HEK293 (cell line): Measurements from ENCODE around the gene LRRK1.

Source experiments
- CTCF ChIA-PET: fragments of 350-600 bp; formaldehyde crosslinking; extraction: SDS; loops from one replicate; lab custom pipeline; 2021; ENCODE audit warnings: antibody characterized with exemption; lab: Yijun Ruan, JAX
- POLR2A ChIA-PET: fragments of 300-600 bp; formaldehyde crosslinking; extraction: SDS; loops from one replicate; lab custom pipeline; 2020; ENCODE audit warnings: antibody characterized with exemption, inconsistent platforms; lab: Yijun Ruan, JAX
- H3K27ac ChIP-seq: fragments of 200-500 bp; sonication (Bioruptor generic); 2 replicates; pipeline ENCODE4 v1.5.1; 2014; ENCODE audit warnings: low read depth, low read length, control low read depth, inconsistent platforms; ENCODE audit errors: extremely low read depth
- H3K36me3 ChIP-seq, 2 experiments: fragments of 200-500 bp in 1 of 2; sonication (Bioruptor generic) in 1 of 2; 1 replicate in 1 of 2; 2 replicates in 1 of 2; pipeline ENCODE4 v1.5.1; 2014 to 2017; ENCODE audit warnings: inconsistent platforms in 2 of 2, low read length in 2 of 2; ENCODE audit not compliant: control insufficient read depth in 2 of 2, insufficient read depth in 1 of 2
- H3K4me1 ChIP-seq: fragments of 200-500 bp; sonication (Bioruptor generic); 2 replicates; pipeline ENCODE4 v1.5.1; 2014; ENCODE audit warnings: mild to moderate bottlenecking, low read length, inconsistent platforms; ENCODE audit not compliant: control insufficient read depth, insufficient read depth
- H3K4me3 ChIP-seq: 2 replicates; pipeline ENCODE4 v1.5.1; 2011; ENCODE audit warnings: low read depth, mild to moderate bottlenecking, control low read depth, low read length, moderate library complexity
- H3K9me3 ChIP-seq: fragments of 200-500 bp; sonication (Bioruptor generic); 2 replicates; pipeline ENCODE4 v1.5.1; 2014; ENCODE audit warnings: low read depth, low read length, inconsistent platforms; ENCODE audit not compliant: control insufficient read depth, insufficient read depth
- KLF1 ChIP-seq: fragments of 450-650 bp; formaldehyde crosslinking; IDR thresholded peaks from 2 replicates; pipeline ENCODE4 v1.5.1; 2016; ENCODE audit warnings: missing biosample characterization, missing genetic modification characterization
- KLF9 ChIP-seq: fragments of 450-650 bp; formaldehyde crosslinking; IDR thresholded peaks from 2 replicates; pipeline ENCODE4 v1.5.1; 2016; ENCODE audit warnings: missing biosample characterization, missing genetic modification characterization, low read depth
- SCRT2 ChIP-seq: fragments of 450-650 bp; formaldehyde crosslinking; IDR thresholded peaks from 2 replicates; pipeline ENCODE4 v1.5.1; 2016; ENCODE audit warnings: missing biosample characterization, missing genetic modification characterization
- ZBTB1 ChIP-seq: fragments of 450-650 bp; formaldehyde crosslinking; IDR thresholded peaks from 2 replicates; pipeline ENCODE4 v1.5.1; 2016; ENCODE audit warnings: missing biosample characterization, missing genetic modification characterization
- ZBTB17 ChIP-seq: fragments of 450-650 bp; formaldehyde crosslinking; IDR thresholded peaks from 2 replicates; pipeline ENCODE4 v1.5.1; 2016; ENCODE audit warnings: missing biosample characterization, missing genetic modification characterization
- ZBTB7A ChIP-seq: fragments of 450-650 bp; formaldehyde crosslinking; IDR thresholded peaks from 2 replicates; pipeline ENCODE4 v1.5.1; 2016; ENCODE audit warnings: low read depth, missing biosample characterization, missing genetic modification characterization
- ZBTB8A ChIP-seq: fragments of 450-650 bp; formaldehyde crosslinking; IDR thresholded peaks from 2 replicates; pipeline ENCODE4 v1.5.1; 2016; ENCODE audit warnings: missing biosample characterization, missing genetic modification characterization
- ZNF174 ChIP-seq: fragments of 450-650 bp; formaldehyde crosslinking; IDR thresholded peaks from 2 replicates; pipeline ENCODE4 v1.5.0; 2017; ENCODE audit warnings: missing biosample characterization, mild to moderate bottlenecking, missing genetic modification characterization
- ZNF175 ChIP-seq: fragments of 450-650 bp; formaldehyde crosslinking; IDR thresholded peaks from 2 replicates; pipeline ENCODE4 v1.5.1; 2016; ENCODE audit warnings: missing biosample characterization, missing genetic modification characterization
- ZNF202 ChIP-seq: fragments of 450-650 bp; formaldehyde crosslinking; IDR thresholded peaks from 2 replicates; pipeline ENCODE4 v1.5.1; 2016; ENCODE audit warnings: missing biosample characterization, missing genetic modification characterization, borderline replicate concordance
- ZNF341 ChIP-seq: fragments of 450-650 bp; formaldehyde crosslinking; IDR thresholded peaks from 2 replicates; pipeline ENCODE4; 2016; ENCODE audit warnings: low read depth, missing biosample characterization, missing genetic modification characterization
- ZNF37A ChIP-seq: fragments of 450-650 bp; IDR thresholded peaks from 2 replicates; pipeline ENCODE4 v1.5.1; 2018; ENCODE audit warnings: missing biosample characterization, missing genetic modification characterization
- ZNF530 ChIP-seq: fragments of 450-650 bp; formaldehyde crosslinking; IDR thresholded peaks from 2 replicates; pipeline ENCODE4 v1.5.1; 2016; ENCODE audit warnings: low read depth, missing biosample characterization, missing genetic modification characterization
- ZNF548 ChIP-seq: fragments of 450-650 bp; formaldehyde crosslinking; IDR thresholded peaks from 2 replicates; pipeline ENCODE4 v1.5.1; 2016; ENCODE audit warnings: missing biosample characterization, missing genetic modification characterization
- ZNF555 ChIP-seq: fragments of 450-650 bp; formaldehyde crosslinking; conservative IDR thresholded peaks from 2 replicates; pipeline ENCODE4 v1.5.1; 2017; ENCODE audit warnings: missing biosample characterization, mild to moderate bottlenecking, missing genetic modification characterization, inconsistent platforms
- ZNF596 ChIP-seq: fragments of 450-650 bp; IDR thresholded peaks from 2 replicates; pipeline ENCODE4 v1.5.0; 2018; ENCODE audit warnings: missing biosample characterization, mild to moderate bottlenecking, missing genetic modification characterization, moderate library complexity
- ZNF777 ChIP-seq: fragments of 450-650 bp; formaldehyde crosslinking; IDR thresholded peaks from 2 replicates; pipeline ENCODE4 v1.5.1; 2017; ENCODE audit warnings: missing biosample characterization, missing genetic modification characterization, borderline replicate concordance
- ZNF837 ChIP-seq: fragments of 450-650 bp; formaldehyde crosslinking; IDR thresholded peaks from 2 replicates; pipeline ENCODE4 v1.5.1; 2016; ENCODE audit warnings: missing biosample characterization, missing genetic modification characterization
- TF ChIP-seq, protein P1 (sequence below): fragments of 450-650 bp; formaldehyde crosslinking; IDR thresholded peaks from 2 replicates; pipeline ENCODE4 v1.5.1; 2016; ENCODE audit warnings: missing biosample characterization, missing genetic modification characterization, low read depth
- TF ChIP-seq, protein P2 (sequence below): fragments of 450-650 bp; formaldehyde crosslinking; IDR thresholded peaks from 2 replicates; pipeline ENCODE4 v1.5.1; 2016; ENCODE audit warnings: missing biosample characterization, missing genetic modification characterization
- TF ChIP-seq, protein P3 (sequence below): fragments of 450-650 bp; IDR thresholded peaks from 2 replicates; pipeline ENCODE4 v1.5.1; 2018; ENCODE audit warnings: missing biosample characterization, mild to moderate bottlenecking, missing genetic modification characterization
- TF ChIP-seq, protein P4 (sequence below): fragments of 450-650 bp; formaldehyde crosslinking; IDR thresholded peaks from 2 replicates; pipeline ENCODE4 v1.5.1; 2016; ENCODE audit warnings: missing biosample characterization, missing genetic modification characterization
- TF ChIP-seq, protein P5 (sequence below): fragments of 450-650 bp; formaldehyde crosslinking; IDR thresholded peaks from 2 replicates; pipeline ENCODE4 v1.5.1; 2016; ENCODE audit warnings: missing biosample characterization, missing genetic modification characterization
- TF ChIP-seq, protein P6 (sequence below): fragments of 450-650 bp; formaldehyde crosslinking; IDR thresholded peaks from 2 replicates; pipeline ENCODE4; 2016; ENCODE audit warnings: missing biosample characterization, missing genetic modification characterization

Gene LRRK1

DNA sequence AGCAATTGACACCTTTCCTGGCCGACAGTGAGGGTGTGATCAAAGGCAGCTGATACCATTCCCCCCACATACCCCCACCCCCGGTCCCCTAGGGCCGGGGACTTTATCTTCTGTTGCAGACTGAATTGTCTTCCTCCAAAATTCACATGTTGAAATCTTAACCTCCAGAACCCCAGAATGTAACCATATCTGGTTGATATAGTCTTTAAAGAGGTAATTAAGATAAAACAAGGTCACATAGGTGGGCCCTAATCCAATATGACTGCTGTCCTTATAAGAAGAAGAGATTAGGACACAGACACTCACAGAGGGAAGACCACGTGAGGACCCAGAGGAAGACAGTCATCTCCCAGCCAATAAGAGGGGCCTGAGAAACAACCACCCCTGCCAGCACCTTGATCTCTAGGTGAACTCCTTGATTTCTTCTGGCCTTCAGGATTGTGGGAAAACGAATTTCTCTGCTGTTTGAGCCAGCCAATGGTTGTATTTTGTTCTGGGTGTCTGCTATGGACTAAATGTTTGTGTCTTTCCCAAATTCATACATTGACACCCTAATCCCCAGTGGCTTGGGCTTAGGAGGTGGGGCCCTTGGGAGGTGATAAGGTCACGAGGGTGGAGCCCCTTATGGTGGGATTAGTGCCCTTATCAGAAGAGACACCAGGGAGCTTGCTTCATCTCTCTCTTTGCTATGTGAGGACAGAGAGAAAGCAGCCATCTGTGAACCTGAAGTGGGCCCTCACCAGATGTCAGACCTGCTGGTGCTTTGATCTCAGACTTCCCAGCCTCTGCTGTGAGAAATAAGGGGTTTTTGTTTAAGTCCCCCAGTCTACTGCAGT, 188.7 kb downstream of the LRRK1 start:
- no peak overlapping the region for H3K4me3 ChIP-seq
- H3K4me1 ChIP-seq, result no peaks in the 10 kb centered on the region
- ChIA-PET CTCF (no interaction called here), POLR2A (no interaction called here)
- H3K36me3 ChIP-seq, result no peaks in the 10 kb centered on the region
- TF ChIP-seq, protein P1, sequence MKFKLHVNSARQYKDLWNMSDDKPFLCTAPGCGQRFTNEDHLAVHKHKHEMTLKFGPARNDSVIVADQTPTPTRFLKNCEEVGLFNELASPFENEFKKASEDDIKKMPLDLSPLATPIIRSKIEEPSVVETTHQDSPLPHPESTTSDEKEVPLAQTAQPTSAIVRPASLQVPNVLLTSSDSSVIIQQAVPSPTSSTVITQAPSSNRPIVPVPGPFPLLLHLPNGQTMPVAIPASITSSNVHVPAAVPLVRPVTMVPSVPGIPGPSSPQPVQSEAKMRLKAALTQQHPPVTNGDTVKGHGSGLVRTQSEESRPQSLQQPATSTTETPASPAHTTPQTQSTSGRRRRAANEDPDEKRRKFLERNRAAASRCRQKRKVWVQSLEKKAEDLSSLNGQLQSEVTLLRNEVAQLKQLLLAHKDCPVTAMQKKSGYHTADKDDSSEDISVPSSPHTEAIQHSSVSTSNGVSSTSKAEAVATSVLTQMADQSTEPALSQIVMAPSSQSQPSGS (tag by site-specific recombination), result no peak
- TF ChIP-seq, protein P2, sequence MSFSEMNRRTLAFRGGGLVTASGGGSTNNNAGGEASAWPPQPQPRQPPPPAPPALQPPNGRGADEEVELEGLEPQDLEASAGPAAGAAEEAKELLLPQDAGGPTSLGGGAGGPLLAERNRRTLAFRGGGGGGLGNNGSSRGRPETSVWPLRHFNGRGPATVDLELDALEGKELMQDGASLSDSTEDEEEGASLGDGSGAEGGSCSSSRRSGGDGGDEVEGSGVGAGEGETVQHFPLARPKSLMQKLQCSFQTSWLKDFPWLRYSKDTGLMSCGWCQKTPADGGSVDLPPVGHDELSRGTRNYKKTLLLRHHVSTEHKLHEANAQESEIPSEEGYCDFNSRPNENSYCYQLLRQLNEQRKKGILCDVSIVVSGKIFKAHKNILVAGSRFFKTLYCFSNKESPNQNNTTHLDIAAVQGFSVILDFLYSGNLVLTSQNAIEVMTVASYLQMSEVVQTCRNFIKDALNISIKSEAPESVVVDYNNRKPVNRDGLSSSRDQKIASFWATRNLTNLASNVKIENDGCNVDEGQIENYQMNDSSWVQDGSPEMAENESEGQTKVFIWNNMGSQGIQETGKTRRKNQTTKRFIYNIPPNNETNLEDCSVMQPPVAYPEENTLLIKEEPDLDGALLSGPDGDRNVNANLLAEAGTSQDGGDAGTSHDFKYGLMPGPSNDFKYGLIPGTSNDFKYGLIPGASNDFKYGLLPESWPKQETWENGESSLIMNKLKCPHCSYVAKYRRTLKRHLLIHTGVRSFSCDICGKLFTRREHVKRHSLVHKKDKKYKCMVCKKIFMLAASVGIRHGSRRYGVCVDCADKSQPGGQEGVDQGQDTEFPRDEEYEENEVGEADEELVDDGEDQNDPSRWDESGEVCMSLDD (tag by site-specific recombination), result no peak
- TF ChIP-seq ZNF837 (tag by site-specific recombination) (no peak), ZBTB8A (tag by site-specific recombination) (no peak)
- H3K9me3 ChIP-seq, result no peaks in the 10 kb centered on the region
- no peak overlapping the region for H3K27ac ChIP-seq

DNA sequence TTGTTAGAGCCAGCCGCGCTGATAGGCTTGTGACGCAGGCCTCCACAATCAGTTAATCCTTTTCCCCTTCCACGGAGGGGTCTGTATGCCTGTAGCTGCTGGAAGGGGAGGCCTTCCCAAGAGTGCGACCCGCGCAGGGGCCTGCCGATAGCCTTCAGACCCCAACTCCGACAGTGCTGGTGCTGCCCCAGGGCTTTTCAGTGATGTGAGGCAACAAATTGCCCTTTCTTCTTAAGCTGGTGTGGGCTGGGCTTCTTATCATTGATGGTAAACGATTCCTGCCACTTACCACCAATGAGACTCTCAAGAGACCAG, 189.3 kb downstream of the LRRK1 start:
- no peaks in the 10 kb centered on the region for H3K9me3 ChIP-seq

DNA sequence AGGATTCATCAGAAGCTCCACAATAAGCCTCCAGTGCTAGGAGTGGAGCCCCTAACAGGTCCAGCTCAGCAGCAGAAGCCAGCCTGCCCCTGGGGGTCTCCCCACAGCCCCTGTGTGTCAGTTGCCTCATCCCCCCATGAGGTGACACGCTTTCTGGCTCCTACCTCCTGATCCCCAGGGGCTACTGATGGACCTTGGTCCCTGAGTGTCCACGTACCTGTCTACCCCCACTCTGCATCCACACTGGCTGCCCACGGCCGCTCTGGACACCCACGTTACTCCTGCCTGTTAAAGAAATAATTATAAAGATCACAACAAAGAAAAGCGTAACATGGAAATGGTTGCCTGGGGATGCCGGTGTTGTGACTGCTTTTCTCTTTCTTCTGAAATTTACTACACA, 189.6 kb downstream of the LRRK1 start:
- Histone ChIP-seq H3K27ac (no peak overlapping the region), H3K4me1 (no peaks in the 10 kb centered on the region), H3K4me3 (no peak overlapping the region), H3K36me3 (no peaks in the 10 kb centered on the region), H3K9me3 (no peaks in the 10 kb centered on the region)
- CTCF ChIA-PET, result no interaction called here
- POLR2A ChIA-PET, result no interaction called here
- TF ChIP-seq ZNF174, result no peak
- no peak for TF ChIP-seq ZNF777 (tag by site-specific recombination)
- TF ChIP-seq ZNF341 (tag by site-specific recombination), result no peak
- TF ChIP-seq KLF1 (tag by site-specific recombination), result no peak
- TF ChIP-seq ZNF548 (tag by site-specific recombination), result no peak
- no peak for TF ChIP-seq ZNF596 (tag by site-specific recombination)
- no peak for TF ChIP-seq ZNF37A (tag by site-specific recombination)
- TF ChIP-seq, protein P3, sequence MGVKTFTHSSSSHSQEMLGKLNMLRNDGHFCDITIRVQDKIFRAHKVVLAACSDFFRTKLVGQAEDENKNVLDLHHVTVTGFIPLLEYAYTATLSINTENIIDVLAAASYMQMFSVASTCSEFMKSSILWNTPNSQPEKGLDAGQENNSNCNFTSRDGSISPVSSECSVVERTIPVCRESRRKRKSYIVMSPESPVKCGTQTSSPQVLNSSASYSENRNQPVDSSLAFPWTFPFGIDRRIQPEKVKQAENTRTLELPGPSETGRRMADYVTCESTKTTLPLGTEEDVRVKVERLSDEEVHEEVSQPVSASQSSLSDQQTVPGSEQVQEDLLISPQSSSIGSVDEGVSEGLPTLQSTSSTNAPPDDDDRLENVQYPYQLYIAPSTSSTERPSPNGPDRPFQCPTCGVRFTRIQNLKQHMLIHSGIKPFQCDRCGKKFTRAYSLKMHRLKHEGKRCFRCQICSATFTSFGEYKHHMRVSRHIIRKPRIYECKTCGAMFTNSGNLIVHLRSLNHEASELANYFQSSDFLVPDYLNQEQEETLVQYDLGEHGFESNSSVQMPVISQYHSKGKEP (tag by site-specific recombination), result no peak
- TF ChIP-seq, protein P4, sequence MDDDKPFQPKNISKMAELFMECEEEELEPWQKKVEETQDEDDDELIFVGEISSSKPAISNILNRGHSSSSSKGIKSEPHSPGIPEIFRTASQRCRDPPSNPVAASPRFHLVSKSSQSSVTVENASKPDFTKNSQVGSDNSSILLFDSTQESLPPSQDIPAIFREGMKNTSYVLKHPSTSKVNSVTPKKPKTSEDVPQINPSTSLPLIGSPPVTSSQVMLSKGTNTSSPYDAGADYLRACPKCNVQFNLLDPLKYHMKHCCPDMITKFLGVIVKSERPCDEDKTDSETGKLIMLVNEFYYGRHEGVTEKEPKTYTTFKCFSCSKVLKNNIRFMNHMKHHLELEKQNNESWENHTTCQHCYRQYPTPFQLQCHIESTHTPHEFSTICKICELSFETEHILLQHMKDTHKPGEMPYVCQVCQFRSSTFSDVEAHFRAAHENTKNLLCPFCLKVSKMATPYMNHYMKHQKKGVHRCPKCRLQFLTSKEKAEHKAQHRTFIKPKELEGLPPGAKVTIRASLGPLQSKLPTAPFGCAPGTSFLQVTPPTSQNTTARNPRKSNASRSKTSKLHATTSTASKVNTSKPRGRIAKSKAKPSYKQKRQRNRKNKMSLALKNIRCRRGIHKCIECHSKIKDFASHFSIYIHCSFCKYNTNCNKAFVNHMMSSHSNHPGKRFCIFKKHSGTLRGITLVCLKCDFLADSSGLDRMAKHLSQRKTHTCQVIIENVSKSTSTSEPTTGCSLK (tag by site-specific recombination), result no peak
- TF ChIP-seq ZNF175, result no peak
- TF ChIP-seq ZBTB17 (tag by site-specific recombination), result no peak
- no peak for TF ChIP-seq KLF9
- TF ChIP-seq, protein P5, sequence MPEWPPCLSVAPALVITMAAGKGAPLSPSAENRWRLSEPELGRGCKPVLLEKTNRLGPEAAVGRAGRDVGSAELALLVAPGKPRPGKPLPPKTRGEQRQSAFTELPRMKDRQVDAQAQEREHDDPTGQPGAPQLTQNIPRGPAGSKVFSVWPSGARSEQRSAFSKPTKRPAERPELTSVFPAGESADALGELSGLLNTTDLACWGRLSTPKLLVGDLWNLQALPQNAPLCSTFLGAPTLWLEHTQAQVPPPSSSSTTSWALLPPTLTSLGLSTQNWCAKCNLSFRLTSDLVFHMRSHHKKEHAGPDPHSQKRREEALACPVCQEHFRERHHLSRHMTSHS (tag by site-specific recombination), result no peak
- TF ChIP-seq ZNF202 (tag by site-specific recombination), result no peak

More for the DNA sequence above, 189.3 kb downstream of the LRRK1 start:
- Histone ChIP-seq H3K27ac (no peak overlapping the region), H3K4me1 (no peaks in the 10 kb centered on the region)
- CTCF ChIA-PET, result no interaction called here
- TF ChIP-seq, protein P6, sequence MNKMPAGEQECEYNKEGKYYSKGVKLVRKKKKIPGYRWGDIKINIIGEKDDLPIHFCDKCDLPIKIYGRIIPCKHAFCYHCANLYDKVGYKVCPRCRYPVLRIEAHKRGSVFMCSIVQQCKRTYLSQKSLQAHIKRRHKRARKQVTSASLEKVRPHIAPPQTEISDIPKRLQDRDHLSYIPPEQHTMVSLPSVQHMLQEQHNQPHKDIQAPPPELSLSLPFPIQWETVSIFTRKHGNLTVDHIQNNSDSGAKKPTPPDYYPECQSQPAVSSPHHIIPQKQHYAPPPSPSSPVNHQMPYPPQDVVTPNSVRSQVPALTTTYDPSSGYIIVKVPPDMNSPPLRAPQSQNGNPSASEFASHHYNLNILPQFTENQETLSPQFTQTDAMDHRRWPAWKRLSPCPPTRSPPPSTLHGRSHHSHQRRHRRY (tag by site-specific recombination), result no peak
- TF ChIP-seq SCRT2 (no peak), ZNF555 (tag by site-specific recombination) (no peak), ZBTB1 (tag by site-specific recombination) (no peak), ZNF530 (tag by site-specific recombination) (no peak), ZBTB7A (no peak)
- TF ChIP-seq, all 188 proteins: peak for 0
- Histone ChIP-seq H3K36me3 (no peaks in the 10 kb centered on the region), H3K4me3 (no peak overlapping the region)
- POLR2A ChIA-PET, result no interaction called here
